ENCODE measurements around the gene METRNL. TPM values are rescaled to one million over a fixed set of nuclear protein-coding genes. Genes with fewer than 3 reads are reported as not detected.
"Not testable (repeated sequence)": the region's sequence is repeated elsewhere in the genome, so short reads cannot be mapped to it uniquely, and the experiment has no call there.

The METRNL gene
- total RNA-seq, 2 experiments from 2014 or later, result 4.7 to 5.9 TPM

DNA sequence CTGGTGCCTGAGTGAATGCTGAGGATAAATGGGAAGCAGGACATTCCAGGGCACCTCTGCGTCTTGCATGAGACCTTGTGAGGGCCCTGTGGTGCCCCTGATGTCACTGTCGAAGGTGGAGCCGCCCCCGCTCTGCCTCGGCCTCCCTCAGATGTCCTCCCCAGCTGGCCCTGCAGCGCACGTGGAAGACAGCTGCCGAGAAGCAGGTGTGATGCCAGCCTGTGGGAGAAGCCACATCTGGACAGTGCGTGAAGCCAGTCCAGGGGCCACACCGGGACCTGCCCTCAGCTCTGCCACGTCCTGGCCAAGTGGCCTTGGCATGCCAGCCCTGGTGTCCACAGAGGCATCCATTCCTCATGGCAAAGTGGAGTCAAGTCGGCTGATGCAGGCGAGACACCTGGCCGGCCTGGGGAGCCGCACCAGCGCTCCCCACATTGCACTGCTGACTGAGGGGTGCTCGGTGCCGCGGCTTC, 21.6 kb upstream of the METRNL start:
- Mint-ChIP-seq H3K4me3 (no peak overlapping the region), H3K4me1 (peaks cover 10% of the 10 kb centered on the region), H3K27ac (no peak overlapping the region), H3K27me3 (no peaks in the 10 kb centered on the region), H3K36me3 (no peaks in the 10 kb centered on the region), H3K9me3 (no peaks in the 10 kb centered on the region)
- DNase-seq, result no peak

DNA sequence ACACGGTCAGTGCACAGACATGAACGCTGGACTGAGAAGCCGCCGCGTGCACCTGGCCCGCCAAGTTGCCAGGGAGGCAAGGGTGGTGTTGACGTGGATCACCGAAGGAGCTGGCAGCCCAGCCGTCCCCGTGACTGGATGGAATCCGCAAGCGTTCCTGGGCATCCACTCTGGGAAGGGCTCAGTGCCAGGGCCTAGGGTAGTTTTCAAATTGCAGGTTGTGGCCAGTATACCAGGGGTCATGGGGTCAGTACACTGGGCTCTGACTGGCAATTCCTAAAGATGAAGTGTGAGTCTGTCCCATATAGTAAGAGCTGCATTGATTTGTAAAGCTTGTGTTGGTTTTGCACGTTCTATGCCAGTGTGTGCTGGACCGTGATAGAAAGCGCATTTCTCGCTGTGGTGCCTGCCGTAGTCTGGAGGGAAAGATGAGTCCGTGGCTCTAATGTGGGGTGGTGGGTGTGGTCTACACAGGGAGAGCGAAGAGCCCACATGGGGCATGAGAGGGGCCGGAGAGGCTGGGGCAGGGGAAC, 21.1 kb upstream of the METRNL start:
- no peak overlapping the region for H3K27ac Mint-ChIP-seq
- no peak overlapping the region for H3K4me3 Mint-ChIP-seq
- DNase-seq, result no peak
- H3K36me3 Mint-ChIP-seq, result no peaks in the 10 kb centered on the region
- H3K9me3 Mint-ChIP-seq, result no peaks in the 10 kb centered on the region
- H3K4me1 Mint-ChIP-seq, result peaks cover 10% of the 10 kb centered on the region
- H3K27me3 Mint-ChIP-seq, result no peaks in the 10 kb centered on the region

DNA sequence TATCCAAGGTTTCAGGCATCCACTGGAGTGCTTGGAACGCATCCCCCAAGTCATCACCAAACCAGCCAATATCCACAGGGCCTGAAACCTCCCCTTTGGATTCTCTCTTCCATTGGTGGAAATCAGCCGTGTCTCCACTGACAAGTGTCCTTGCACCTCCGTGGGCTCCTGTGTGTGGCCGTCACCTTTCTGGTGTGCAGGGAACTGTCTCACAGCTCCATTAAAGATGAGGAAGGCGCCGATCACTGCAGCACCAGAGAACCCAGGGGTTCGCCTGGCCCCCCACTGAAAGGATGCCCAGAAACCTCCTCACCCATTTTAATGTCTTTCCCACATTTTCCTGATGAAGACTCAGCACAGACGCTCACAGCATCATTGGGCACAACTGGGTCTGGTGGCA, 17.8 kb upstream of the METRNL start:
- Mint-ChIP-seq H3K4me3 (no peak overlapping the region), H3K27me3 (no peaks in the 10 kb centered on the region), H3K9me3 (no peaks in the 10 kb centered on the region), H3K4me1 (no peaks in the 10 kb centered on the region), H3K36me3 (no peaks in the 10 kb centered on the region), H3K27ac (no peak overlapping the region)
- no peak for DNase-seq

DNA sequence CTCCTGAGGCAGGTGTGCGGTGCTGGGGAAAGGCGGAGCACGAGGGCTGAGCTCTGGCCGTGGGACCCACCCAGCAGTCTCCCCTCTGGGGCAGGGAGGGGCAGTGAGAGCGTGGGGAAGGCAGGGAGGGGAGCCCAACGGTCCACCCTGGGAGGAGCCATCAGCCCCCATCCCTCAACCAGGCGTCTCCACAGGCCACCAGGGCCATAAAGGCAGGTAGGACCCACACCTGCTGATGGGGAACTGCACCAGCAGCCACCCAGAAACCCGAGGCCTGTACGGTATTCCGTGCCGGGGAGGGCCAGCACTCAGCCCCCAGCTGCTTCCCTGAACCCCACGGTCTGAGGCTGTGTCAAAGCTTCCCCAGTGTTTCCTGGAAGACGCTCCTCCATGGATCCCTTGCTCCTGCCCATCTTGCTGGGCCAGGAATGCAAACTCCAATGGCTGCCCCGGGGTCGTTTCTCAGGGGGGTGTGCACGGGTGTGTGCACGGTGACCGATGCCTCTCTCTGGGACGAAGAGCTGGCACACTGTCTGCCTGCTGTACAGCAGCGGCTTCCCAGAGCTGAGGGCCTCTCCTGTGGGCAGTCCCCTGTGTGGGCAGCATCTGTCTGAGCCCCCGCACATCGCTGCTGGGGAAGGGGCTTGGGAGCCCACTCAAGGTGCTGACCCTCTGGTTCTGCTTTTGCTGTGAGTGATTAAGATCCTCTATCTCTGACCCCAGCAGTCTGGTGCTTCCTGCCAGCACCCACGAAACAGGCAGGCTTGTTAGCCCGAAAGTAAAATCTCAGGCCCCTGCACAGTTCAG, 17.2 kb upstream of the METRNL start:
- Mint-ChIP-seq H3K36me3 (no peaks in the 10 kb centered on the region), H3K9me3 (no peaks in the 10 kb centered on the region), H3K27me3 (no peaks in the 10 kb centered on the region), H3K27ac (no peak overlapping the region), H3K4me1 (no peaks in the 10 kb centered on the region), H3K4me3 (no peak overlapping the region)
- DNase-seq, result no peak

DNA sequence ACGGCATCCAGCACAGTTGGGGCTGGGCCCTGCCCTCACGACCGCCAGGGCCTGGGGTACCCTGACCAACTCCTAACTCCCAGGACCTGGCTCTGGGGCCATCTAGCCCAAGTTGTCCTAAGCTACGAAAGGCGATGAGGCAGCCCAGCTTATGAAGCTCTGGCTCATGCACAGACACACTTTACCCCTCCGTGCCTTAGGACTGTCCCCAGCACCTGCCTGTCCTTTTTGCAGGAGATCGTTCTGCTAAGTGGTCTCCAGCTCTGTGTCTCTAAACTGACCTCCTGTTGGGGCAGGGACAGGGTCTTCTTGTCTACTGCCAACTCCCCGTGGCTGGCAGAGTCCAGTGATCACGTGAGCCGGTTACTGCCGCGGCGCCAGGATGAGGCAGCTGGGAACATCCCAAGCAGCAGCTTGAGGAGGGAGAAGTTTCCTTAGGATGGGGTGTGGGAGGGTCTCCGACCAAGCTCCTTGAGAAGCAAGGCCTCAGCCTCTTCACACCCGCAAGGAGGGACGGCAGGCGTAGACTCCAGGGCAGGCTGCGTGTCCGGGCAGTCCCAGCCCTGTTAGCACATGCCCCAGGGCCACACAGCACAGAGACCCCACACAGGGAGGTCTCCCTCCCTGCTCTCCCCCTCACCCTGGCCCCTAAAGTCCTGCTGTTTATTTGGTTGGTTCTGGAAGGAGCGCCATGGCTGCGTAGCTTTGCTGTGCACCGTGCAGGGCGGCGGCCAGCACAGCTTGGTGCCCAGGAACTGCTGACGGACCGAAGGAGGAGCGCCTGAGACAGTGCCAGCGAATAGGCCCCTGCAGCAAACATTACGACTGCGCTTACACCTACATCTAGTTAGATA, 16.4 kb upstream of the METRNL start:
- H3K27me3 Mint-ChIP-seq, result no peaks in the 10 kb centered on the region
- no peak overlapping the region for H3K4me3 Mint-ChIP-seq
- DNase-seq, result no peak
- no peaks in the 10 kb centered on the region for H3K4me1 Mint-ChIP-seq
- no peaks in the 10 kb centered on the region for H3K36me3 Mint-ChIP-seq
- no peak overlapping the region for H3K27ac Mint-ChIP-seq
- H3K9me3 Mint-ChIP-seq, result no peaks in the 10 kb centered on the region

DNA sequence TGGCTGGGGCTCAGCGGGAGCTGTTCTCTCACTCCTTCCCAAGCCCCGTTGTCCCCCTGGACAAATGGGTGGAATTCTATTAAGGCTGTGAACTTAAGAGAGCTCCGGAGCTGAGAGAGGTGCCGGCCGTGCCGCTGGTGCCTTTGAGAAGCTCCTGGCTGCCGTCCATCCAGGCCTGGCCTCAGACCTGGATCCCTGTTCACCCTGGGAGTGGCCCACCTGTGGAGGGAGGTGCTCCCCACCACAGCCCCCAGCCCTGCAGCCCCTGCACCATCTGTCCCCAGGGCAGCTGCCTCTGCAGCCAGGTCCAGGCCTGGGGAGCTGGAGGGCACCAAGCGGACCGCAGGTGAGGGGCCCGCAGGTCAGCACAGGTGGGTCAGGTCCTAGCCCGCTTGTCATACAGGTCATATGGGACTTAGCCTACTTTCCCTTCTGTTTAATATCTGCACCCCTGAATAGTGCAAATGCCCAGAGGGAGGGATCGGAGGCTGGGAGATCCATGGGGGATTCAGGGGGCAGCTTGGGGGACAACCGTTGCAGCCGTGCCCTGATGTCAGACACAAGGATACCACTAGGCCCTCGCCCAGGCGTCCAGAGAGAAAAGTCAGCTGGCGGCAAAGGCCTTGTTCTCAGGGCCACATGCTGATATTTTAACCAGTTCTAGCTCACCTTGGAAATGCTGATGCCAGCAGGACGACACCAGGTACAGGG, 15.2 kb upstream of the METRNL start:
- Mint-ChIP-seq H3K4me3 (no peak overlapping the region), H3K27ac (no peak overlapping the region), H3K27me3 (no peaks in the 10 kb centered on the region), H3K36me3 (no peaks in the 10 kb centered on the region), H3K9me3 (no peaks in the 10 kb centered on the region), H3K4me1 (peaks cover 3% of the 10 kb centered on the region)
- DNase-seq, result no peak

DNA sequence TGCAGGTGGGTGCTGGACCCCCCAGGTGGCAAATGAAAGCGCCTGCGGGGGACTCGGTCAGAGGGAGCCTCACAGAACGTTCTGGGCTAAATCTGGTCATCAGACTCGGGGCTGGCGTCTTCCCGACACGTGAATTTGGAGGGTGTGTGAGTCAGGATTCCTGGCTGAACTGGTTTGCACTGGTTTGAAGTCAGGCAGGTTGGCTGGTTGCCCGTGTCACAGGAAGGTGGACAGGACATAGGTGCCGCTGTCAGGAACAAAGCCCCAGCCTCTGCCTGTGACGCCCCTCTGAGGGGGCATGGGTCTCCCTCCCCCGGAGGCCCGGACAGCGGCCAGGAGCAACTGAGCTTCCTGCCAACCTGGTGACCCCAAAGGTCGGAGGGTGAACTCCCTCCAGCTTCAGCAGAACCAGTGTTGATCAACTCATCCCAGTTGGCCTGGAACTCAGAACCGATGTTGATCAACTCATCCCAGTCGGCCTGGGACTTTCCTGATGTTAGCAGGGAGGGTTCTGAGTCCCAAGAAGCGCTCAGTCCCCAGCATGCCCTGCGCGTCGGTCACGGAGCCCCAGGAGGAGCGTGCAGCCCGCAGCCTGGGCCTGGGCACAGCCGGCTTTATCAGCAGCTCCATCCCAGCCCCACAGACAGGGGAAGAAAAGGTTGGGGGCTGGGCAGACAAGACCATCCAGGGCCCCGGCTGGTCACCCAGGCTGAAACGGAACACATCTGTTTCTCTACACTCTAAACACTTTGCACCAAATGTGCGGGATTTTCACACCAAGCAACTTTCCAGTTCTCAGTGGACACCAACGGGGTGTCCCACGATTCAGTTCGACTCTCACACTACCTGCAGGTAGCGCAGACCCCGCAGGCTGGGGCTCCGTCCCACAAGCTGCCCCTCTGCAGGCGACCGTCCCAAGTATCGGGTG, 14.4 kb upstream of the METRNL start:
- Mint-ChIP-seq H3K36me3 (no peaks in the 10 kb centered on the region), H3K4me1 (peaks cover 5% of the 10 kb centered on the region), H3K27me3 (no peaks in the 10 kb centered on the region), H3K9me3 (no peaks in the 10 kb centered on the region), H3K4me3 (no peak overlapping the region), H3K27ac (no peak overlapping the region)
- no peak for DNase-seq

DNA sequence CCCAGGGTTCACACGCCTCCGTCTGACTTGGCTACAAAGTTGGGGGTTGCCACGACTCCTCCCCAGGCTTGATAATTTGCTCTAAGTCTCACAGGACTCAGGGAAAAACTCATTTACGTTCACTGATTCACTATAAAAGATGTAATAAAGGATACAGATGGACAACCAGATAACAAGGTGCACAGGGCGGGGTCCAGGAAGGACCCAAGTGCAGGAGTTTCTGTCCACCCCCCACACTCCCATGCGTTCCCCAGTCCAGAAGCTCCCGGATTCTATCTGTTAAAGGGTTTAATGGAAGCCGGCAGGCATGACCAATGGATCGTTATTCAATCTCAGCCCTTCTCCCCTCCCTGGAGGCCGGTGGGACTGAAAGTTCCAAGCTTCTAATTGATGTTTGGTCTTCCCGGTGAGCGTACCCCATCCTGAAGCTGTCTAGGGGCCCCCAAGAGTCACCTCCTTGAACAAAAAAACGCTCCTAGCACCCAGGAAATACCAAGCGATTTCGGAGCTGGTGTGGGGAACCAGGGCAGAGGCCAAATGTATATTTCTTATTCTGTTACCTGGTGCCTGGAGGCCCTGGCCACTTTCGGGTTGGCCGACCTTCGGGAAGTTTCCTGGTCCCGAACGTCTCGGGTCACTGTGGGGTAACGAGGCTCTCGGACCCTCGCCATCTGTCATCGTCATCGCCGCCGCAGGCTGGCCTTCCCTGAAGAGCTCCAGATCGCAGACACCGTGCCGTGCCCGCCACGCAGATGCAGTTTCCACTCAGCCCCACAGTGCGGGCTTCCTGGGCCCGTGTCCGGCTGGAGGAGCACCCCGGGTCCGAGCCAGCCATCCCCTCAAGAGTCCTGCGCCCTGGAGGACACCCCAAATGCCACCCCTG, 13.5 kb upstream of the METRNL start:
- no peak for DNase-seq
- H3K27ac Mint-ChIP-seq, result no peak overlapping the region
- H3K4me1 Mint-ChIP-seq, result peaks cover 10% of the 10 kb centered on the region
- no peak overlapping the region for H3K4me3 Mint-ChIP-seq
- no peaks in the 10 kb centered on the region for H3K9me3 Mint-ChIP-seq
- H3K27me3 Mint-ChIP-seq, result no peaks in the 10 kb centered on the region
- H3K36me3 Mint-ChIP-seq, result no peaks in the 10 kb centered on the region

DNA sequence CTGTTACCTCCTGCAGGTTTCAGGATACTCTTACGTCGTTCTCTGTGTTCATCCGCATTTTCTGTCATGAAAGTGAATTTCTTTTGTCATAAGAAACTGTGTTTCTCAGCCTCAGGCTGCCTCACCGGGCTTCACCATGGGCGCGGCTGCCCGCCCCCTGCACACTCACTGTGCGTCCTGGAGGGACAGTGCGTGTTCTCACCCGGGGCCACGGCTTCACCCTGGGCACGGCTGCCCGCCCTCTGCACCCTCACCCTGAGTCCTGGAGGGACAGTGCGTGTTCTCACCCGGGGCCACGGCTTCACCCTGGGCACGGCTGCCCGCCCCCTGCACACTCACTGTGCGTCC, 12.9 kb upstream of the METRNL start:
- not testable (repeated sequence) for H3K4me3 Mint-ChIP-seq, H3K36me3 Mint-ChIP-seq, H3K9me3 Mint-ChIP-seq, H3K27ac Mint-ChIP-seq, H3K27me3 Mint-ChIP-seq, DNase-seq
- H3K4me1 Mint-ChIP-seq, result peaks cover 14% of the 10 kb centered on the region

DNA sequence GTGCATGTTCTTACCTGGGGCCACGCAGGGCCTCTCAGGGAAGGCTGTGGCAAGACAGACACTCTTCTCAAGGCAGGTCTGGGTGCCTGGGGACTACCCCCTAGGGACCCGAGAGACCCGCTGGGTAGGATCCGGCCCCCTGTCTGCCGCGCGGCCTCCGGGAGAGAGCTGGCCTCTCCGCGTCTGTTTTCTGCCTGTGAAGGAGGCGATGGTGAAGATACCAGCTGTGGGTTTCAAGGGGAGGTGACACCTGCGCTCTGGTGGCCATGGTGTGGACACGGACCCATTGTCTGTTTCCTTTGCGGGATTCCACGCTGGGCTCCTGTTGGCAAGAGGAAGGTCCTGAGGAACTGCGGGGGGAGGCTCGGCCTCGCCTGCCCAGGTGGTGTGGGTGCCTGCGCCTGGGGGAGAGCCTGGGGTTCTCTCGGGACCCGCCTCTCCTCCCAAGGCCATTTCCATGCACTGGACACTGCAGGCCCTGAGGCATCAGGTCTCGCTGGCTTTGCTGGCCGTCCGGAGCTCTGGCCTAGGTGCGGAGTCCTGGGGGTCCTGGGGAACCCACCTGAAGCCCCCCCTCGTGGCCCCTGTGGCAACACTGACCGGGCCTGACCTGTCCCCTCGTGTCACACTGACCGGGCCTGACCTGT, 12.2 kb upstream of the METRNL start:
- no peaks in the 10 kb centered on the region for H3K27me3 Mint-ChIP-seq
- H3K9me3 Mint-ChIP-seq, result no peaks in the 10 kb centered on the region
- no peaks in the 10 kb centered on the region for H3K36me3 Mint-ChIP-seq
- DNase-seq, result no peak
- peaks cover 21% of the 10 kb centered on the region for H3K4me1 Mint-ChIP-seq
- no peak overlapping the region for H3K27ac Mint-ChIP-seq
- H3K4me3 Mint-ChIP-seq, result no peak overlapping the region

DNA sequence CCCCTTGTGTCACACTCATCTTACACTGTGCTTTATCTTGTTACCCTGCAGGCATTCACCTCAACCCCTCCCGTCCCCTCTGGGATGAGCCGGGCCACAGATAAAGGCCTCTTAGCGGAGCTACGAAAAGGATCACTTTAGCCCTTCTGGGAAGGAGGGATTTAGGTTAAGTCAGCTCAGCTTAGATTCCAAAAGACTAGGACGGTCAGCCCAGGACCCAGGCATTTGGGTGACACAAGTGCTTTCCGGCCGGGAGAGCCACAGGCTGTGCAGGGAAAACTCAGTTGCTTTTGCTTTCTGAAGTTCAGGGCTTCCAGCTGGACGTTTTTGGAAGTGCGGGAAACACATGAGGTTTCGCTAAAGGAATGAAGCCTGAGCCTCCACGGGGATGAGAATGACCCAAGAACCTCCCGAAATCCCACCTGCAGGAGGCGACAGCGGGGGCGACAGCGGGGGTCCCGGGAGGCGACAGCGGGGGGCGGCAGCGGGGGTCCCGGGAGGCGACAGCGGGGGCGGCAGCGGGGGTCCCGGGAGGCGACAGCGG, 11.6 kb upstream of the METRNL start:
- H3K27me3 Mint-ChIP-seq, result no peaks in the 10 kb centered on the region
- H3K36me3 Mint-ChIP-seq, result no peaks in the 10 kb centered on the region
- no peak for DNase-seq
- no peak overlapping the region for H3K4me3 Mint-ChIP-seq
- H3K4me1 Mint-ChIP-seq, result peaks cover 22% of the 10 kb centered on the region
- H3K9me3 Mint-ChIP-seq, result no peaks in the 10 kb centered on the region
- no peak overlapping the region for H3K27ac Mint-ChIP-seq

DNA sequence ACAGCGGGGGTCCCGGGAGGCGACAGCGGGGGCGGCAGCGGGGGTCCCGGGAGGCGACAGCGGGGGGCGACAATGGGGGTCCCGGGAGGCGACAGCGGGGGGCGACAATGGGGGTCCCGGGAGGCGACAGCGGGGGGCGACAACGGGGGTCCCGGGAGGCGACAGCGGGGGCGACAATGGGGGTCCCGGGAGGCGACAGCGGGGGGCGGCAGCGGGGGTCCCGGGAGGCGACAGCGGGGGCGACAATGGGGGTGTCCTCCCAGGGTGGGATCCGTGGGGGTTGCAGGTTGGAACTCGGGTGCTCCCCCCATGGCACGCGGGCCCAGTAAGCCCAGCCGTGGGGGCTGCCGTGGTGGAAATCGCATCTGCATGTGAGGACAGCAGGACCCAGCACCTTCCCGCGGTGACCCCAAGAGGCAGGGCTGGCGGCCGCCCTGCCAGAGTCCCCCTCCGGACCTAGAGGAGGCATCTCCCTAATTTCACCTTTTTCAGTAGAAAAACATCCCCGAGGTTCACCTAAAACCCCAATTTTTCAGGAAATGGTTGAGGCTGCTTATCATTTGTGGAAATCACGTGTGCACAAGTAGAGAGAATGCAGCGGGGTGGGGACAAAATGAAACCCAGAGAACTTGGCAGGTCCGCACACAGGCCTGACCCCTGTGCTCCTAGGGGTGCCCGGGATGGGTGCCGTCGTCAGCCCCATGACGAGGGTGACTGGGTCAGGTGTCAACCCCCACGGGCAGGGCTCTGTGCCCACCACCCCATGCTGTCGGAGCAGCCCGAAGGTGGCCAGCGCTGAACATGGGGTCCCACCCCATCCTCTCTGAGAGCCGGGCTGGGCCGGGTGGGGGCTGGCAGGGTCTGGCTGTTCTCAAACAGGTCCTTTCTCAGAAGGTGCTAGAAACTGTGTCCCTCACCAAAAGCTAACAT, 10.5 kb upstream of the METRNL start:
- Mint-ChIP-seq H3K9me3 (no peaks in the 10 kb centered on the region), H3K4me1 (peaks cover 22% of the 10 kb centered on the region), H3K27me3 (no peaks in the 10 kb centered on the region), H3K36me3 (no peaks in the 10 kb centered on the region), H3K4me3 (no peak overlapping the region), H3K27ac (no peak overlapping the region)
- no peak for DNase-seq
